Stimulated activated CD8-positive, alpha-beta memory T cell treated with anti-CD3 and anti-CD28 coated beads, Interleukin-12 subunit alpha, Interleukin-12 subunit beta, amount 100 ng/mL, for 1 hour (primary cell): Measurements from ENCODE around the gene CC2D2B.
"Not testable (repeated sequence)": the region's sequence is repeated elsewhere in the genome, so short reads cannot be mapped to it uniquely, and the experiment has no call there.

Experiments
- DNase-seq: peaks from one replicate; pipeline ENCODE4 v3.0.0-alpha.2; 2020; ENCODE audit warnings: low read depth

Gene CC2D2B

GRCh38 chr10:95908450-95908849 is 675 bp downstream of the CC2D2B start:
- DNase-seq: no peak

GRCh38 chr10:95909561-95909960 is 1.8 kb downstream of the CC2D2B start:
- DNase-seq: no peak

GRCh38 chr10:95916039-95916438 is 8.3 kb downstream of the CC2D2B start:
- DNase-seq: not testable (repeated sequence)

- no peak for DNase-seq
These were observed 13.1 kb downstream of the CC2D2B start for GRCh38 chr10:95920798-95921426.

GRCh38 chr10:95925033-95925432 is 17.3 kb downstream of the CC2D2B start:
- no peak for DNase-seq

GRCh38 chr10:95935429-95935828 is 27.7 kb downstream of the CC2D2B start:
- no peak for DNase-seq

- no peak for DNase-seq
These were observed 33.3 kb downstream of the CC2D2B start for GRCh38 chr10:95941115-95941514.

GRCh38 chr10:95963202-95963990 is 55.6 kb downstream of the CC2D2B start:
- no peak for DNase-seq

- no peak for DNase-seq
These were observed 56.2 kb downstream of the CC2D2B start for GRCh38 chr10:95963991-95964389.

GRCh38 chr10:95964756-95965155 is 57.0 kb downstream of the CC2D2B start:
- no peak for DNase-seq

GRCh38 chr10:95976362-95977229 is 68.8 kb downstream of the CC2D2B start:
- DNase-seq: no peak

GRCh38 chr10:95982200-95982599 is 74.4 kb downstream of the CC2D2B start:
- no peak for DNase-seq

GRCh38 chr10:95987685-95988426 is 80.1 kb downstream of the CC2D2B start:
- no peak for DNase-seq

GRCh38 chr10:95988702-95989101 is 80.9 kb downstream of the CC2D2B start:
- DNase-seq: no peak

- not testable (repeated sequence) for DNase-seq
These were observed 86.6 kb downstream of the CC2D2B start for GRCh38 chr10:95994376-95994775.

GRCh38 chr10:95998255-95998784 is 90.5 kb downstream of the CC2D2B start:
- no peak for DNase-seq

GRCh38 chr10:96013956-96014355 is 106.2 kb downstream of the CC2D2B start:
- DNase-seq: no peak

- DNase-seq: no peak
These were observed 106.8 kb downstream of the CC2D2B start for GRCh38 chr10:96014473-96015102.

- DNase-seq: peak; percentile 6
These were observed 109.5 kb downstream of the CC2D2B start for GRCh38 chr10:96017191-96017687.

GRCh38 chr10:96021332-96021731 is 113.6 kb downstream of the CC2D2B start:
- no peak for DNase-seq

- DNase-seq: no peak
These were observed 115.0 kb downstream of the CC2D2B start for GRCh38 chr10:96022739-96023138.
